Hepatocyte (in vitro differentiated cells): Measurements from ENCODE around the gene IQGAP2.

Experiments used
- CTCF ChIP-seq: fragments of 200-600 bp; sonication (generic); IDR thresholded peaks from 2 replicates; pipeline ENCODE4 v1.5.1; 2016; ENCODE audit warnings: antibody characterized with exemption, mild to moderate bottlenecking; ENCODE audit not compliant: poor library complexity
- EZH2 ChIP-seq: fragments of 200-600 bp; sonication (generic); IDR thresholded peaks from 2 replicates; pipeline ENCODE4 v1.6.1; 2016; ENCODE audit warnings: antibody characterized with exemption, mild to moderate bottlenecking, borderline replicate concordance
- EZH2phosphoT487 ChIP-seq: fragments of 200-600 bp; sonication (generic); IDR thresholded peaks from one replicate; pipeline ENCODE4 v1.6.1; 2018; ENCODE audit warnings: antibody characterized with exemption, mild to moderate bottlenecking, low read depth, moderate library complexity; ENCODE audit not compliant: unreplicated experiment, severe bottlenecking

- no peak for TF ChIP-seq EZH2phosphoT487
- no peak for TF ChIP-seq CTCF
- no peak for TF ChIP-seq EZH2
Observed at GRCh38 chr5:76703707-76704106, 300.6 kb downstream of the IQGAP2 start.
